IMR-90 (cell line): Measurements from ENCODE around the gene SRD5A1.

Source experiments
- BHLHE40 ChIP-seq: fragments of 150-350 bp; IDR thresholded peaks from 2 replicates; pipeline ENCODE4 v1.6.1; 2016; ENCODE audit warnings: mild to moderate bottlenecking, low read depth, low read length
- CTCF ChIP-seq: conservative IDR thresholded peaks from 2 replicates; pipeline ENCODE4 v1.5.1; 2012; ENCODE audit warnings: mild to moderate bottlenecking, low read depth, low read length, improper control_type of control experiment
- ELK1 ChIP-seq: fragments of 150-350 bp; IDR thresholded peaks from 2 replicates; pipeline ENCODE4 v1.6.1; 2016; ENCODE audit warnings: low read depth, mild to moderate bottlenecking, low read length, moderate library complexity, borderline replicate concordance
- MAZ ChIP-seq: IDR thresholded peaks from 2 replicates; pipeline ENCODE4 v1.6.1; 2012; ENCODE audit warnings: low read depth, mild to moderate bottlenecking, low read length, improper control_type of control experiment, moderate library complexity, borderline replicate concordance
- MXI1 ChIP-seq: IDR thresholded peaks from 2 replicates; pipeline ENCODE4 v1.6.1; 2012; ENCODE audit warnings: low read depth, mild to moderate bottlenecking, low read length, moderate library complexity, borderline replicate concordance
- POLR2A ChIP-seq: IDR thresholded peaks from 2 replicates; pipeline ENCODE4 v1.6.1; 2012; ENCODE audit warnings: mild to moderate bottlenecking, low read depth, low read length
- RAD21 ChIP-seq: IDR thresholded peaks from 2 replicates; pipeline ENCODE4 v1.6.1; 2012; ENCODE audit warnings: low read length, improper control_type of control experiment
- RCOR1 ChIP-seq: IDR thresholded peaks from 2 replicates; pipeline ENCODE4 v1.6.1; 2012; ENCODE audit warnings: mild to moderate bottlenecking, low read length, improper control_type of control experiment; ENCODE audit not compliant: insufficient replicate concordance
- RFX5 ChIP-seq: IDR thresholded peaks from 2 replicates; pipeline ENCODE4 v1.8.0; 2012; ENCODE audit warnings: low read depth, mild to moderate bottlenecking, low read length, moderate library complexity
- USF2 ChIP-seq: fragments of 150-350 bp; IDR thresholded peaks from 2 replicates; pipeline ENCODE4 v1.6.1; 2017; ENCODE audit warnings: mild to moderate bottlenecking, antibody characterized with exemption, low read length, low read depth

GRCh38 chr5:6705959-6706358 lies 72.7 kb downstream of the SRD5A1 start:
- no peak for TF ChIP-seq POLR2A
- TF ChIP-seq CTCF: no peak
- no peak for TF ChIP-seq RCOR1
- TF ChIP-seq RAD21: no peak
- no peak for TF ChIP-seq MAZ
- TF ChIP-seq USF2: no peak
- no peak for TF ChIP-seq MXI1
- no peak for TF ChIP-seq RFX5
- TF ChIP-seq ELK1: no peak
- no peak for TF ChIP-seq BHLHE40
